BLaER1 treated with 17β-estradiol and CSF1 and Interleukin-3, amounts not matched to agents 10 nM and 100 nM (cell line): ENCODE results near the gene DOCK4.

Experiments
- H3K27ac ChIP-seq, 11 experiments: shearing (Covaris generic); formaldehyde crosslinking; 2 replicates each; pipeline ENCODE4 v1.8.1; 2022
- H3K27me3 ChIP-seq, 11 experiments: shearing (Covaris generic); formaldehyde crosslinking; 2 replicates each; pipeline ENCODE4 v1.8.1; 2022
- H3K36me3 ChIP-seq, 11 experiments: shearing (Covaris generic); formaldehyde crosslinking; 2 replicates each; pipeline ENCODE4 v1.8.1; 2022
- H3K4me1 ChIP-seq, 10 experiments: shearing (Covaris generic); formaldehyde crosslinking; 2 replicates each; pipeline ENCODE4 v1.8.1; 2022
- H3K4me2 ChIP-seq, 11 experiments: shearing (Covaris generic); formaldehyde crosslinking; 2 replicates each; pipeline ENCODE4 v1.8.1; 2022
- H3K4me3 ChIP-seq, 10 experiments: shearing (Covaris generic); formaldehyde crosslinking; 2 replicates each; pipeline ENCODE4 v1.8.1; 2022
- H3K9ac ChIP-seq, 11 experiments: shearing (Covaris generic); formaldehyde crosslinking; 2 replicates each; pipeline ENCODE4 v1.8.1; 2022
- H3K9me3 ChIP-seq, 11 experiments: shearing (Covaris generic); formaldehyde crosslinking; replicated peaks in 1 of 11; 2 replicates each; pipeline ENCODE4 v1.8.1; 2022
- H4K20me1 ChIP-seq, 11 experiments: shearing (Covaris generic); formaldehyde crosslinking; 2 replicates each; pipeline ENCODE4 v1.8.1; 2022
- Cebpa-rat ChIP-seq, 11 experiments: shearing (Covaris generic); IDR thresholded peaks; 2 replicates each; pipeline ENCODE4 v1.8.1; 2022

Gene DOCK4

DNA sequence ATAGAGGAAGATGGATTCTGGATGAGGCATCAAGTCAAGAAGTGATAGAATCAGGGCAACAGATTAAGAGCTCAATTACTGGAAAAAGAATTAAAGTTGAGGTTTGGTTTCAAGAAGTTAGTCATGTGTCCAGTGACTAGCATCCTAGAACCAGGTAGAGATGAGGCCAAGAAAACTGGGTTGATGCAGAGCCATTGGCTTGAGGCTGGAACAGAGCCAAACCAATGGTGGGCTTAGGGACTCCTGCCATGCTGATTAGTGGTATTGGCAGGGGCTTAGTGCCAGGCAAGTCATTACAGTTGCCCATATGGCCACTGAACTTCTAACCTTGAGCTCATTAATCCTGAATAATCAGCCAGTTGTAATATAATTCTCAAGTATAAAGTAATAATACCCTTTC, 18.8 kb upstream of the DOCK4 start:
- no peak for TF ChIP-seq Cebpa-rat (IDR thresholded peaks at IDR 0.05)
- Histone ChIP-seq H3K27ac (no peak overlapping the region), H3K27me3 (no peaks in the 10 kb centered on the region), H4K20me1 (peaks cover 0 to 31% (median 7%) of the 10 kb centered on the region in 11 experiments; a peak in 10 of 22 replicates), H3K4me1 (no peaks in the 10 kb centered on the region), H3K9ac (no peak overlapping the region), H3K4me3 (no peak overlapping the region), H3K36me3 (peaks cover 11 to 33% (median 24%) of the 10 kb centered on the region in 11 experiments; a peak in 21 of 22 replicates), H3K4me2 (no peak overlapping the region), H3K9me3 (peaks cover 15 to 40% (median 36%) of the 10 kb centered on the region in 11 experiments; a peak in 21 of 22 replicates)

DNA sequence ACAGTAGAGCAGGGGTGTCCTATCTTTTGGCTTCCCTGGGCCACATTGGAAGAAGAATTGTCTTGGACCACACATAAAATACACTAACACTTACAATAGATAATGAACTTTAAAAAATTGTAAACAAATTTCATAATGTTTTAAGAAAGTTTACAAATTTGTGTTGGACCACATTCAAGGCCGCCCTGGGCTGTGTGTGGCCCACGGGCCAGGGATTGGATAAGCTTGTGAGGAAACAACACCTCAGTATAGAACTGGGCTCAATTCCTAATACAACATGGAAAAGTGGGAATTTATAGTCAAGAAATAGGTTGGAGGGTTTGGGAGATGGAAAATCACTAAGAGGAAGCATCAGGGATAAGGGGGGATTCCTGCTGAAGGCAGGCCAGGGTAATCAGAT, 18.0 kb upstream of the DOCK4 start:
- H3K4me2 ChIP-seq, result no peak overlapping the region
- TF ChIP-seq Cebpa-rat (IDR thresholded peaks at IDR 0.05), result no peak
- H4K20me1 ChIP-seq, result peaks cover 0 to 28% (median 0%) of the 10 kb centered on the region in 11 experiments; a peak in 6 of 22 replicates
- peaks cover 21 to 47% (median 43%) of the 10 kb centered on the region in 11 experiments; a peak in 21 of 22 replicates for H3K9me3 ChIP-seq
- peaks cover 13 to 33% (median 25%) of the 10 kb centered on the region in 11 experiments; a peak in 21 of 22 replicates for H3K36me3 ChIP-seq
- no peak overlapping the region for H3K9ac ChIP-seq
- no peaks in the 10 kb centered on the region for H3K27me3 ChIP-seq
- H3K4me1 ChIP-seq, result no peaks in the 10 kb centered on the region
- no peak overlapping the region for H3K27ac ChIP-seq
- no peak overlapping the region for H3K4me3 ChIP-seq

DNA sequence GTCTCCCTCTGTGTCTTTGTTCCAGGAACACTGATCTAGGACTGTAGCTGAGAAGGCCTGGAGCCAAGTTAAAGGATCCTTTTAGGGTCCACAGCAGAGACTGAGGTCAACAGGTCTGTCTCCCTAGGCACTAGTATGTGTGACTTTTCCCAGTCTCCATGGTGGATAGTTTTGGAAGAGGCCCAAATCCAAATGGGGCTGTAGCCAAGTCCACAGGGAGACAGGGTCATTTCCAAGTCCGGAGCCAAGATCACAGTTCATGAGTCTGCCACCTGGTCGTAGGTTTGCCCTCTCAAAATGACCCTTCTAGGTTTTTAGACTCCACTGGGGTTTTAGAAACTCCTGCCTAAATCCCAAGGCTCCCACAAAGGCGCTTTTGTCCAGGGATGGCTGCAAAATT, 17.1 kb upstream of the DOCK4 start:
- no peak overlapping the region for H3K4me2 ChIP-seq
- no peak overlapping the region for H3K4me3 ChIP-seq
- no peaks in the 10 kb centered on the region for H3K4me1 ChIP-seq
- no peak overlapping the region for H3K27ac ChIP-seq
- H3K36me3 ChIP-seq, result peaks cover 13 to 34% (median 25%) of the 10 kb centered on the region in 11 experiments; a peak in 21 of 22 replicates
- H3K27me3 ChIP-seq, result no peaks in the 10 kb centered on the region
- H4K20me1 ChIP-seq, result peaks cover 0 to 22% (median 0%) of the 10 kb centered on the region in 11 experiments; a peak in 5 of 22 replicates
- H3K9ac ChIP-seq, result no peak overlapping the region
- H3K9me3 ChIP-seq, result peaks cover 21 to 47% (median 43%) of the 10 kb centered on the region in 11 experiments; a peak in 21 of 22 replicates
- no peak for TF ChIP-seq Cebpa-rat (IDR thresholded peaks at IDR 0.05)

DNA sequence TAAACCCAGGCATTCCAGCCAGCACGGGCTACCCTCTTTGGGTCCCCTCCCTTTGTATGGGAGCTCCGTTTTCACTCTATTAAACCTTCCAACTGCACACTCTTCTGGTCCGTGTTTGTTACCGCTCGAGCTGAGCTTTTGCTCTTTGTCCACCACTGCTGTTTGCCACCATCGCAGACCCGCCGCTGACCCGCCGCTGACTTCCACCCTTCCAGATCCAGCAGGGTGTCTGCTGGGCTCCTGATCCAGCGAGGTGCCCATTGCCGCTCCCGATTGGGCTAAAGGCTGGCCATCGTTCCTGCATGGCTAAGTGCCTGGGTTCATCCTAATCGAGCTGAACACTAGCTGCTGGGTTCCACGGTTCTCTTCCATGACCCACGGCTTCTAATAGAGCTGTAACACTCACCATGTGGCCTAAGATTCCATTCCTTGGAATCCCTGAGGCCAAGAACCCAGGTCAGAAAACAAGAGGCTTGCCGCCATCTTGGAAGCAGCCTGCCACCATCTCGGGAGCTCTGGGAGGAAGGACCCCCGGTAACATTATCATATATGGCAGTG, 14.8 kb upstream of the DOCK4 start:
- H3K27ac ChIP-seq, result no peak overlapping the region
- H3K9me3 ChIP-seq, result peaks cover 21 to 47% (median 43%) of the 10 kb centered on the region in 11 experiments; a peak in 21 of 22 replicates
- no peak for TF ChIP-seq Cebpa-rat (IDR thresholded peaks at IDR 0.05)
- H4K20me1 ChIP-seq, result peaks cover 0 to 34% (median 4%) of the 10 kb centered on the region in 11 experiments; a peak in 9 of 22 replicates
- no peak overlapping the region for H3K4me2 ChIP-seq
- H3K36me3 ChIP-seq, result peaks cover 13 to 41% (median 25%) of the 10 kb centered on the region in 11 experiments; a peak in 21 of 22 replicates
- 0 out of 20 replicates have a peak, but pooled peaks cover 0 to 8% (median 0%) of the 10 kb centered on the region in 10 experiments for H3K4me1 ChIP-seq
- H3K27me3 ChIP-seq, result no peaks in the 10 kb centered on the region
- H3K4me3 ChIP-seq, result no peak overlapping the region
- no peak overlapping the region for H3K9ac ChIP-seq

DNA sequence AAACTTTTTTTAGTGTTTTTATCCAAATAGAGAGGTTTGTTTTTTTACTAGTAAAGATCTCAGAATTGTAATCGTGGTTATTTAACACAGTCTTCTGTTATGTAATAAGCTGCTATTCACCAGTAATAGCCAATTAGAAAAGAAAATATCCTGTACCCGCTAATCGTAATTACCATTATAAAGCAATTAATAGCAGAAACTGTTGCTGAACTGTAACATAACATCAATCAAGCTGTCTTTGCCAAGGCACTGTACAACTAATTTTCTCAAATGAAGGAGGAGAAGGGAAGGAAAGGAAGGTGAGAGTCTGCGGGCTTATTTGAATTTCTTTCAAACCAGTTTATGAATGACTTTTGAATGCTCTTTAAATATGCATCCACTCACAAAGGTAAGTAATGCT, 9.6 kb upstream of the DOCK4 start:
- Histone ChIP-seq H3K9me3 (peaks cover 9 to 28% (median 21%) of the 10 kb centered on the region in 11 experiments), H3K4me3 (no peak overlapping the region), H3K9ac (no peak overlapping the region), H3K4me1 (0 out of 20 replicates have a peak, but pooled peaks cover 0 to 8% (median 0%) of the 10 kb centered on the region in 10 experiments), H4K20me1 (peaks cover 0 to 38% (median 21%) of the 10 kb centered on the region in 11 experiments; a peak in 12 of 22 replicates), H3K27ac (no peak overlapping the region), H3K36me3 (peaks cover under 1 to 30% (median 8%) of the 10 kb centered on the region in 11 experiments; a peak in 15 of 22 replicates), H3K27me3 (no peaks in the 10 kb centered on the region), H3K4me2 (no peak overlapping the region)
- no peak for TF ChIP-seq Cebpa-rat (IDR thresholded peaks at IDR 0.05)

DNA sequence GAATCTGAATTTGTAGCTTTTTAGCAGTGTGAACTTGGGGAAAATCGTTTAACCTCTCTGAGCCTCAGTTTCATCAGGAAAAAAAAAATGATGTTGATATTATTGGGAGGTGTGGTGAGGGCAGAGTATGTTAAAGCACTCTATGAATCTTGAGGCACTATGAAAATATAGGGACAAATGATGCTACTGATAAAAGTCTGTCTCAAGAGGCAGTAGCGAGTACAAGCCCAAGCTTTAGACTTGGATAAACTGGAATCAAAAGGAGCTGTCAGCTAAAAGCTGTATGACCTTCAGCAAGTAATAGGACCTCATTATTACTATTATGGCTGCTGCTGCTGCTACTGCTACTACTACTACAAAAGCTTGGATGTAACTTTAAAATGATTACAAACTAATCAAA, 8.7 kb upstream of the DOCK4 start:
- Histone ChIP-seq H4K20me1 (peaks cover 0 to 45% (median 21%) of the 10 kb centered on the region in 11 experiments; a peak in 14 of 22 replicates), H3K4me3 (no peak overlapping the region), H3K36me3 (peaks cover 0 to 26% (median 5%) of the 10 kb centered on the region in 11 experiments; a peak in 7 of 22 replicates), H3K9ac (no peak overlapping the region), H3K9me3 (peaks cover 7 to 21% (median 16%) of the 10 kb centered on the region in 11 experiments; a peak in 20 of 22 replicates), H3K4me1 (0 out of 20 replicates have a peak, but pooled peaks cover 0 to 8% (median 0%) of the 10 kb centered on the region in 10 experiments), H3K27ac (no peak overlapping the region), H3K4me2 (no peak overlapping the region), H3K27me3 (no peaks in the 10 kb centered on the region)
- TF ChIP-seq Cebpa-rat (IDR thresholded peaks at IDR 0.05), result no peak

DNA sequence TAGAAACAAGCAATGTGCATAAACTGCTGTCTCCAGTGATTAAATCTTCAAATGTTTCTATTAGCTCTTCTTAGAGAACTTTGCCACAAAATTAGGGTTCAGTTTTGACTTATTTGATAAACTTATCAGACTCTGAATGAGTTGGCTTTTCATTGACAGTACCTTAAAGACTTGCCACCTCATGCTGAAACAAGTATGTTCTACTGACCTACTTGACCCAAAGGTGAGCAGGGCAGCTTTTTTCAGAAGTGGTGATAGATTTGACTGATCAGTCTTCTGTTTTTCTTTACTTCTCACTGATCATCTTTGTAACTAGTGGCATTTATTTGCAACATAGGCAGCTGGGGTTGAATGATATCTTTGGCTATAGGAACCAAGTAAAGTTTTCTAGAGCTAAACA, 8.1 kb upstream of the DOCK4 start:
- no peak overlapping the region for H3K27ac ChIP-seq
- peaks cover 7 to 15% (median 11%) of the 10 kb centered on the region in 11 experiments; a peak in 20 of 22 replicates for H3K9me3 ChIP-seq
- H3K36me3 ChIP-seq, result peaks cover 0 to 26% (median 5%) of the 10 kb centered on the region in 11 experiments; a peak in 6 of 22 replicates
- H3K4me2 ChIP-seq, result no peak overlapping the region
- no peak overlapping the region for H3K4me3 ChIP-seq
- H3K4me1 ChIP-seq, result 0 out of 20 replicates have a peak, but pooled peaks cover 0 to 8% (median 0%) of the 10 kb centered on the region in 10 experiments
- no peak overlapping the region for H3K9ac ChIP-seq
- peaks cover 0 to 46% (median 21%) of the 10 kb centered on the region in 11 experiments; a peak in 14 of 22 replicates for H4K20me1 ChIP-seq
- no peaks in the 10 kb centered on the region for H3K27me3 ChIP-seq
- no peak for TF ChIP-seq Cebpa-rat (IDR thresholded peaks at IDR 0.05)

DNA sequence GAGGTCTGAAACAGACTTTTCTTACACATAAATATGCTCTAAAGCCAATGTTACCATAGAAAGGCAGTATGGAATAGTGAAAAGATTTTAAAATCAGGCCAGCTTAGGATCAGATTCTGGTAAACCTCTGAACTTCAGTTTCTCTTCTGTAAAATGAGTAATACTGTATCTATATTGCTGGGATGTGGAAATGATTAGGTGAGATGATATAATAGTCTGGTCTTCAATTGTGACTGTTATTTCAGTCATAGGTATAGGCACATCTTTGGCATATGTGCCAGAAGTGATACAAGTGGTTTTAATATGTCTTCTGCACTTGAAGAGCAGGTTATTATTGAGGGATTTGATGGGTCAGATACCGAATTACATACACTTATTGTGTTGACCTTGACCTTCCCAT, 7.5 kb upstream of the DOCK4 start:
- Histone ChIP-seq H4K20me1 (peaks cover 0 to 46% (median 21%) of the 10 kb centered on the region in 11 experiments; a peak in 14 of 22 replicates), H3K27me3 (no peaks in the 10 kb centered on the region), H3K4me1 (peaks cover 0 to 13% (median 0%) of the 10 kb centered on the region in 10 experiments; a peak in 2 of 20 replicates), H3K27ac (no peak overlapping the region), H3K9me3 (peaks cover 7 to 15% (median 11%) of the 10 kb centered on the region in 11 experiments; a peak in 20 of 22 replicates), H3K9ac (no peak overlapping the region), H3K36me3 (peaks cover 0 to 26% (median 5%) of the 10 kb centered on the region in 11 experiments; a peak in 6 of 22 replicates), H3K4me3 (no peak overlapping the region), H3K4me2 (no peak overlapping the region)
- TF ChIP-seq Cebpa-rat (IDR thresholded peaks at IDR 0.05), result no peak

DNA sequence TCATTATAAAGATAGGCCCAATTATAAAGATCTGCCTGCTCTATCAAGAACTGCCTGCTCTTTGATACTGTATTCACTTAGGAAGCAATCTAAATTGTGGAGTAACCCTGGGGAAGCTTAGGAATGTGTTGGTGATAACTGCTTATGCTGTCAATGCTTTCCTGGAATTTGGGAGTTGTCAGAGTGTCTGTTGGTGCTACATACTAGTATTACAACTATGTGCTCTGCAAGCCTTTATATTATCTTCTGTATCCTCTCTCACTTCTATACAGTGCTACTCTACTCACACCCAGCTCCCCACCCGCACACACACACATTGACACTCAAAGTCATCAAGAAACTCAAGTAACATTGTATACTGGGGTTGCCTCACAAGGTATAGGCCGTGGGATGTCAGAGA, 6.4 kb upstream of the DOCK4 start:
- no peak overlapping the region for H3K9ac ChIP-seq
- no peak for TF ChIP-seq Cebpa-rat (IDR thresholded peaks at IDR 0.05)
- H3K36me3 ChIP-seq, result peaks cover 0 to 22% (median 0%) of the 10 kb centered on the region in 11 experiments; a peak in 6 of 22 replicates
- no peaks in the 10 kb centered on the region for H3K27me3 ChIP-seq
- peaks cover 0 to 24% (median 5%) of the 10 kb centered on the region in 10 experiments; a peak in 16 of 20 replicates for H3K4me1 ChIP-seq
- no peak overlapping the region for H3K4me2 ChIP-seq
- H3K4me3 ChIP-seq, result no peak overlapping the region
- peaks cover 0 to 42% (median 21%) of the 10 kb centered on the region in 11 experiments; a peak in 14 of 22 replicates for H4K20me1 ChIP-seq
- no peak overlapping the region for H3K27ac ChIP-seq
- H3K9me3 ChIP-seq, result peaks cover 7 to 15% (median 11%) of the 10 kb centered on the region in 11 experiments; a peak in 20 of 22 replicates
